Stimulated activated CD4-positive, alpha-beta T cell treated with anti-CD3 and anti-CD28 coated beads, TNF-alpha, amount 100 ng/mL, for 4 hours (primary cell): ENCODE data around the gene CLEC18A.
"Not testable (repeated sequence)": the region's sequence is repeated elsewhere in the genome, so short reads cannot be mapped to it uniquely, and the experiment has no call there.

ENCODE experiments used
- DNase-seq, 3 experiments: peaks; one replicate each; pipeline ENCODE4 v3.0.0-alpha.2; 2020; ENCODE audit warnings: low read depth in 3 of 3

The CLEC18A gene

DNA sequence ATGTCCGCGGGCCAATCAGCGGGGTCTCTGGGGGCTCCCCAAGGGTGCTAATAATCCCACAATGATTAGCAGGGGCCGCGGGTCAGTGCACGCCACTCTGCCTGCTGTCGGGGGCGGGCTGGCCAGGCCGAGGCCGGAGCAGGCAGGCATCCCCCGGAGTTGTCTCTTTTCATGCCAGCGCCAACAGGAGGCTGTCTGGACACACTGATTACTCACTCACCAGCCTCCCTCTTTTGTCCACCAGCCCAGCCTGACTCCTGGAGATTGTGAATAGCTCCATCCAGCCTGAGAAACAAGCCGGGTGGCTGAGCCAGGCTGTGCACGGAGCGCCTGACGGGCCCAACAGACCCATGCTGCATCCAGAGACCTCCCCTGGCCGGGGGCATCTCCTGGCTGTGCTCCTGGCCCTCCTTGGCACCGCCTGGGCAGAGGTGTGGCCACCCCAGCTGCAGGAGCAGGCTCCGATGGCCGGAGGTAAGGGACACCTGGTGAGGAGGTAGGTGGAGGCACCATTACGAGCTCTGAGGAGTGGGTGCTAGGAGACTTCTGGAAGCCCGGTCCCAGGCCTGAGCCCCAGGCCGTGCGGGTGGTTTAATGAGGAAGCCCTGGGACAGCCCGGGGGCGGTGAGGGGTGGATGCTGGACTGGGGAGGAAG is at the start of gene CLEC18A:
Gene CLEC18A, plus strand, starts transcription at position 318 of the 655 bp plus-strand sequence. Its CDS starts 33 bp downstream, at position 351.
- DNase-seq = not testable (repeated sequence)

DNA sequence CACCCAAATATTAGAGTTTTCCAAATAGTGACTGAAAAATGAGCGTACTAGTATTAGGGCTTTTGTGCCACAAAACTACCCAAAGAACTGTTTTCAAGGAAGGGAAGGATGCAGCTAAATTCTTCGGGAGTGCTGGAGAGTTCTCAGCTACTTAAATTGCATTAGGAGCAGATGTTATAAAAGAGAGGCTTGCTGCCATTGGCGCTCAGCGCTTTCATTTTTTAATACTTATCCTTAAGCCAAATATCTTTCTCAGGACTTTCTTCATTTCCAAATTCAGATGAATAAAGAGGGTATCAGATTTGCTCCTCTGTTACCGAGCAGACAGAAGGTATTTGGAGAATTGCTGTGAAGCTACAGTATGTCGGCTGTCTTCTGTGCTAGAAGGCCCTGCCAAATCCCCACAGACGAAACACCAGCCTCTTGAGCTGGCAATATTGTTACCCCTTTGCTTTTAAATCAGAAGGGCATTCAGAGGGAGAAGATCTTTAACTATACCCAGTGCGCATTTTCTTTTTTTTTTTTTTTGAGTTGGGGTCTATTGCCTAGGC is 47.2 kb upstream of the CLEC18A start:
- no peak for DNase-seq

DNA sequence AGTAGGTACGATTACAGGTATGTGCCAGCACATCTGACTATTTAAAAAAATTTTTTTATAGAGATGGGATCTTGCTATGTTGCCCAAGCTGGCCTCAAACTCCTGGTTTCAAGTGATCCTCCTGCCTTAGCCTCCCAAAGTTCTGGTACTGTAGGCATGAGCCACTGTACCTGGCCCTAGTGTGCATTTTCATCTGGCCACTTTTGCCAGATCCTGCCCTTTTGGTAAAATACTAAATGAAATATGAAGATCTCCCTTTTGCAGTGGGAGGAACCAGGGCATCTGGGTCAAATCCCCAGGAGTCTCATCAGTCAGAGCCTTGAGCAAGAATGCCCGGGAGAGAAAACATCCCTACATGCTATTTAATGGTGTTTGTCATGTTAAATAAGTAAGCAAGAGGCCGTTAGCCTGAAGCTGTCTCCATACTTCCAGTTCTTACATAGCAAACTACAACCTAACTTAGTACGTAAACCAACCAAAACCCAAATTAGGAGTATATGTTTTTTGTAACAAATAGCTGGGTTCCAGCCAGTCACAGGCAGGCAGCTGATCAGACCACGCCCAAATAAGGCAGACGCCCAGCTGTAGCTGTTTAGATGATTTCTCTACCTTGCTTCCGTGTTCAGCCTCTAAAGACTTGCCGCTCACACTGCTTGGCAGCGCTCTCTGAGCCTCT is 46.5 kb upstream of the CLEC18A start:
- no peak for DNase-seq

DNA sequence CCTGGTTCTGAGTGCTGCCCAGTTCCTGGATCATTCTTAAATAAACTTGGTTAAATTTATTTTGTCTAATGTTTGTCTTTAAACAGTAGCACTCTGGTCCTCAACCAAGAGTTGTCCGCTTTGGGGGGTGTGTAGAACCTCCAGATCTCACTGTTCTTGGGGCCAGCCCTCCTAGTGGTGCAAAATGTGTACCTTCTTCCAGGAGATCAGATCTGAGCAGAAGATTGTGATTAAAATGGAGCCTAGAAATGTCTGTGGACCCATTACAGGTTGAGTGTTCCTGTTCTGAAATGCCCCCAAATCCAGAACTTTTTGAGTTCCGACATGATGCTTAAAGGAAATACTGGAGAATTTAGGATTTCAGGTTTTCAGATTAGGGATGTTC is 46.0 kb upstream of the CLEC18A start:
- DNase-seq = no peak

DNA sequence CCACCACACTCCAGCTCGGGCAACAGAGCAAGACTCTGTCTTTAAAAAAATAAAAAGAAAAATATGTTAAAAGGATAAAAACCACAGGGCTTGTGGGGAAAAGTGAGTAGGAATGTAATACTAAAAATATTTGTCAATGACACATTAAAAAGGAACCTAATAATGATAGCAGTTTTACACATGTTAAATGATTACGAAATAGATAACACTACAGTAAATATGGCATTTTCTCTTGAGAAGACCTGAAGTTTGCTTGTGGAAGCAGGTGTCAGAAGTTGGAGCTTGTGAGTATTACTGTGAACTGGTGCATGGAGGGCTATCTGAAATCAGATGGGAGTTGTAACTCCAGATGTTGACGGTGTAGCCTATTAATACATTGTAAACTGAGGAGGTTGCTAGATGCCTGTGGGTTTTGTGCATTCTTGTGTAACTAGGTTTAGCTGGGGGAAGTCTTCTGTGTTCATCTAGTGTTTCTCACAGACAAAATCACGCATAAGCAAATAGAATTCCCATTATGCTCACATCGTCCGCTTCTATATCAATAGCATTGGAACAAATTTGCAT is 44.2 kb upstream of the CLEC18A start:
- DNase-seq = no peak

DNA sequence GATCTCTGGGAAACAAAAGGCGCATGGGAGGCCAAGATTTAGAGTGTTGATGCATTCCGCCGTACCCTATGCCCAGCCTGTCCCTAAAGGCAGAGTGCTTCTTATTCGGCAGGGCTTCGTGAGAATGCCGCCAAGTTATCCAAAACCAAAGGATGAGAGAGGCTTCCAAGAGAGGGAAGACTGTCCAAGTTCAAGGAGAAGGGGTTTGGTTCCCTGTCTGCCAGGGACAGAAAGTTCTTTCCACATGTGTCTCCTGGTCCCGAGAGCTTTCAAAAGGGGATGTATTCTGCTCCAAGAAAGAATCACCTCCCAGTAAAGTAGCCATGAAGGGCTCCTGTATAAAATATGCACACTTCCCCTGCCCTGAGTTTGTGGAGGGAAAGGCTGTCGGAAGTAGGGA is 42.1 kb upstream of the CLEC18A start:
- no peak for DNase-seq

DNA sequence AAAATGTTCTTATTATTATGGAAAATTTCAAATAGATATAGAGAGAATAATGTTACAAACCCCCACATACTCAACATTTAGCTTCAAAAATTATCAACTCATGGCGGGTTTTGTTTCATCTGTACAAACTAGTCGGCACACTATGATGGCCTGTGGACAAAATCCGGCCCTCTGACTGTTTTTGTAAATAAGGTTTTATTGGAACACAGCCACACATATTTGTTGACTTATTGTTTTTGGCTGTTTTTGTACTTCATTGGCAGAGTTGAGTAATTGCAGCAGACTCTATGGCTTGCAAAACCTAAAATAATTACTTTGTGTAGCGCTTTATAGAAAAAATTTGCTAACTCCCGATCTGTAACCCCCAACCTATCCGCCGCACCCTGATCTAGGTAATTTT is 41.4 kb upstream of the CLEC18A start:
- DNase-seq = no peak

DNA sequence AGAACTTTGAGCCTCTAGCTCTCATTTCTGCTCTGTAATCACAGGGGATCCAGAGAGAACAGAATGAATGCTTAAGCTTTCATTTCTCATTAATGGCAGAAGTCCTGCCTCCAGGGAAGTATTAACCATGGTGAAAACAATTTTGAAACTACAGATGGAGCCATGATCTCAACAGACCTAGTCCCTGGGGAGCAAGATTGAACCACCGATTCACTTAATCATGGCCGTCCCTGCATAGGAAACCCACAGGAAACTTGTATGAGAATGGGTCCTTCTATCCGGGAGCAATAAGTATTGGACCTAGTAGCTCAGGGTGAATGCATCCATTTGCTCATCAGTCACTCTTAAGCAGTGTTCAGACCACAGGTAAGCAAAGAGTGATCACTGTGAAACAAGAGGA is 40.2 kb upstream of the CLEC18A start:
- DNase-seq = no peak

DNA sequence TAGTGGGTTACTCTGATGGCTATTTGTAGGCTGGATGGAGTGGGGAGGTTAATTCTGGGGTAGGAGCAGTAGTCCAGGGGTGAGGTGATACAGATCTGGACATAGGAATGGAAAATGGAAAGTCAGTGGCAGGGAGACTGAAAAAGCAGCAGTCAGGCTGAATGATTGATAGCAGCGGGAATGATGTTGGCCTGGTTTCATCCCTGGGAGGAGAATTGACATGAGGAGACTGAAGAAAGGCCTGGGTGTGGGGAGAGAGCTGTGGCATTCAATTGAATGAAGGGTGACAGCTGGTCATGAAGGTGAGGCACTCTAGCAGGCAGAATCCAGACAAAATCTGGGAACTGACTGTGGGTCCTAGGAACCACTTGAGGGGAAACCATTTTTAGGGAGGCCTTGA is 34.7 kb upstream of the CLEC18A start:
- no peak for DNase-seq

DNA sequence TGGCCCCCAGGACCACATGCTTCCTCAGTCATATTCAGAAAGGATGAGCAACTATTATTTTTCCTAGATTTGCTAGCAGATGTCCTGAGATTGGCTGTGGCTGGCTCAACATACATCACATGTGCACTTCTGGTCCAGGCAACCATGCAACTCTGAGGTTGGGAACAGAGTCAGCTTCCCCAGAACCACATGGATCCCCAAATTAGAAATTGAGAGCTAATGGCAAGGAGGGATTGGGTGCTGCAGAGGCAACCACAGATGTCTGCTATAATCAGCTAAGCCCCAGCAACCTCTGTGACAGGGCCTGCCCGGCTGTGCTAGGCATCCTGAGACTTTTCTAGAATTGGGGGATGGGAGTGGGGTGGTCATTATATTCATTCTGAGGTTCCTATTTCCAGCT is 33.8 kb upstream of the CLEC18A start:
- no peak for DNase-seq

DNA sequence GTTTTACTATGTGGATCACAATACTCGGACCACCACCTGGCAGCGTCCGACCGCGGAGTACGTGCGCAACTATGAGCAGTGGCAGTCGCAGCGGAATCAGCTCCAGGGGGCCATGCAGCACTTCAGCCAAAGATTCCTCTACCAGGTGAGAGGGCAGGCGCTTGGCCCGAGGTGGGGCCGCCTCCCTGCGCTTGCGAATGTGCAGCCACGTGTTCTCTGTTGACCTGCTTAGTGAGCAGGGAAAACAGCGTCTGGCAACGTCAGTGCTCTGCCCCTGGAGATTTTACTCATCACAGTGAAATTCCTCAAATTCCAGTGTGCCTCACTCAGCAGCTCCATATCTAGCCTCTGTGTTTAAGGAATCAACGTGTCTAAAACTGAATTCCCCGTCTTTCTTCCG is 33.4 kb upstream of the CLEC18A start:
- no peak for DNase-seq

DNA sequence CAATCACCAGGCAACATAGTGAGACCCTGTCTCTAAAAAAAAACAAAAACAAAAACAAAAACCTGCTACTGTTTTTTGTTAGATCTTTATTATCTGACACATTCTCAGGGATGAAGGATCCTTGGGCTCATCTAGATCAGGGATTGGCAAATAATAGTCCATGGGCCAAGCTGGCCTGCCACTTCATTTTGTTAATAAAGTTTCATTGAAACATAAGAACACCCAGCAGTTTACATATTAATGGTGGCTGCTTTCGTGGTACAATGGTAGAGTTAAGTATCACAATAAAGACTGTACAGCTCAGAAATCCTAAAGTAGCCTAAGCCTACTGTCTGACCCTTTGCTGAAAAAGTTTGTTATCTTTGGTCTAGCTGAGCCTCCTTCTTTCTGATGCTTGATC is 32.9 kb upstream of the CLEC18A start:
- DNase-seq = no peak

DNA sequence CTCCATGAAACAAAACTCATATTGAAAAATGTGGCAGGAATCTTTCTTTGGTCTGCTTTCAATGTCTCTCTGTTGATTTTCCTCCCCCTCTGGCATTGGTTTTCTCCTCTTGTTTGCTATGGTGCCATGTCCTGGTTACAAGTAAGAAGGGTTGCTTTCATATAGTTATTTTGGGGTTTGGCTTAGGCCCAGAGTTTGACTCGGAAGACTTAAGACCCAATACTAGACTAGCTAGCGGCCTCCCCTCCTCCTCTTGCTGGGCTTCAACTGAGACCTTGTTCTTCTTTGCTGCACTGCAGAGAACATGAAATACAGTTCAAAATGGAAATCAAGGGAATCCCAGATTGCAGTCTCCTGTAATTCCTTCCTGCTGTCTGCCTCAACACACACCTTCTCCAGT is 30.0 kb upstream of the CLEC18A start:
- no peak for DNase-seq

DNA sequence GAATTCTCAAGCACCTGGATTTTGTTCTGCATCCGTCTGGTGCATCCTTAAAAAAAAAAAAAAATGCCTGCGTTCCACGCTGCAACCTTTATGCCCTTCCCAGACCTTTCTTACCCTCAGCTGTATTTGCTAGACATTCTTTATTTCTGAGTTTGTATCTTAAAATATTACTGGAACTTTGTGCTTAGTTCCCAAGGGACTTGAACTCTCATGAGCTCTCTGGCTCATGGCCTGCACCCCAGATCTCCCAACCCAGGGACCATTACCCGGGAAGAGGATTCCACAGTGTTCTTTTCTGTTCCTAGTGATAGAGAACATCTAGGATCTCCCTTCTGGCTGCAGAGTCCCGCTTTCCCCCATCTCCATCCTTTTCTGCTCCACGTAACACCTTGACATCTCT is 28.9 kb upstream of the CLEC18A start:
- DNase-seq = no peak

DNA sequence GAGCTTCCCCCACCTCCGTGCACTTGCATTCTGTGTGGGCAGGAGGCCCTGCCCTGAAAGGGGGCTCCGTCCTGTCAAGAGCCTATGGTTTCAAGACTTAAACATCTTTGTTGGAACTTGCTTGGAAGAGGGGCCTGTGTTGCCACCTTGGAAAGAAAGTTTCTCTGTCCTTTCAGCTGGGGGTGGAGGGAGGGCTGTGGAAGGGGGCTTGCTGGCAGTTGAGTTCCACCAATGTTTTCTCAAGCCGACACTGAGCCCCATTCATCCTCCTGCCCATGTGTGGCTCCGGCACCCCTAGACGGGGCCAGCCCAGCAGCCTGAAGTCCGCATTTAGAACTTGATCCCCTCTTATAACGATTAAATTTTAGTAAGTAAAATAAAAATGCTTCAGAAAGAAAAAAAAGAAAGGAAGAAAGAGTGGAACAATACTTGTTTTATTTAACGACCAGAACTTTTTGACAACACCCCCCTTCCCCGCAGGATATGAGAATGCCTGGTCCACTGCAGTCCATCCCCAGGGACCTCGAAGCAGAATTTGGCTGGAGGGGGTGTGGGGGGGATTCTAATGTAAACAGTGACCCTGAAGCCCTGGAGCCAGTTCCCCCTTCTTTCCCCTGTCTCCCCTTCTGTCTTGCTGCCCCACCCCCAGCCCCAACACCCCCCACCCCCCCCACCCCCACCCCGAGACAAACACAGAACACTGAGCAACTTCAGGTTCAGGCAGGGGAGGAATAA is 26.9 kb upstream of the CLEC18A start:
- DNase-seq = no peak

DNA sequence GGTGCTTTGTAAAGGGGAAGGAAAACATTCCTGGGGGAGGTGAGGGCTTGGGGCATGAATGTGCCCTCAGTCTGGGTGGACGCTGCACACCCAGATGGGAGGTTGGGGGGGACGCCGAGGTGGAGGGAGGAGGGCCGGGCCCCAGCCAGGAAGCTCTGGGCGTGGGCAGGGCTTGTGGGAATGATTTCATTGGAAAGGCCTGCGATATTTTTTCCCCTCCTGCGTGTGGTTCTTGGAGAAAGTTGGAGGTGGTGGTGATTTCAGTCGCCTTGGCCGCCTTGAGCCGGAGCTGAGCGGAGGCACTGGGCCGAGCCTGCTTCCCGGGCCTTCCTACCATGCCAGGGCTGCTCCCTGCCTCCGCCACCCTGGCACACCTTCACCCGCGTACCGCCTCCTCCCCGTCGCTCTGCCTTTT is 26.4 kb upstream of the CLEC18A start:
- no peak for DNase-seq

DNA sequence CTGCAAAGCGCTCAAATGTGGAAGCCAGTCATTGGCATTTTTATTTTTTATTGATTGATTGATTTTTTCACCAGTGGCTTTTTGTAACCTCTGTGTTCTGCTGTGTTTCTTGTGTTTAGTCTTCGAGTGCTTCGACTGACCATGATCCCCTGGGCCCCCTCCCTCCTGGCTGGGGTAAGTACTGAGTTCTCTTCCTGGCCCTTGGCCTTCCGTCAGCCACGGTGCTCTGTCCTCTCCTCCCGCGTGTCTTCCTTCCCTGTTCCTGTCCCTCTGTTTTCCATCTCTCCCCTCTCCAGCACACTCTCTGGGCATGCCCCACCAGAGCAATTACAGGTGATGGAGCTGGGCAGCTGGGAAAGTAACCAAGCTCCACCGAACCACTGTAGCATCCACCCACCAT is 25.8 kb upstream of the CLEC18A start:
- no peak for DNase-seq

DNA sequence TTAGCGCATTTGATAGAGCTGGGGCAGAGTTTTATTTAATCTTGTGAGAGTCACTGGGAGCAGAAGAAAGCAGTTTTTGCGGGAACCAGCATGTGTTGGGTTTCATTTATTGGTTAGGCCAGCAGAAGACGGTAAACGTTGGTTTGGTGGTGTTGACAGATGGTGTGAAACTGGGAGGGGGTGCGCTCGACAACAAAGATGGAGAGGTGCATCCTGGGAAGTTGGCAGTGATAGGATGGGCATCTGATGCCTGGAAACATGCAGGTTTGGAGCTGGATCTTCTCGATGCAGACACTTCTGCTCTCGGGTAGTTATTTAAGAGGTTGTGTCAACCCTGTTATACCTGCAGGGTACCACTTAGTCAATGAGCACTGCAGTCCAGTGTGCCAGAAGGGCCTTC is 24.9 kb upstream of the CLEC18A start:
- no peak for DNase-seq

DNA sequence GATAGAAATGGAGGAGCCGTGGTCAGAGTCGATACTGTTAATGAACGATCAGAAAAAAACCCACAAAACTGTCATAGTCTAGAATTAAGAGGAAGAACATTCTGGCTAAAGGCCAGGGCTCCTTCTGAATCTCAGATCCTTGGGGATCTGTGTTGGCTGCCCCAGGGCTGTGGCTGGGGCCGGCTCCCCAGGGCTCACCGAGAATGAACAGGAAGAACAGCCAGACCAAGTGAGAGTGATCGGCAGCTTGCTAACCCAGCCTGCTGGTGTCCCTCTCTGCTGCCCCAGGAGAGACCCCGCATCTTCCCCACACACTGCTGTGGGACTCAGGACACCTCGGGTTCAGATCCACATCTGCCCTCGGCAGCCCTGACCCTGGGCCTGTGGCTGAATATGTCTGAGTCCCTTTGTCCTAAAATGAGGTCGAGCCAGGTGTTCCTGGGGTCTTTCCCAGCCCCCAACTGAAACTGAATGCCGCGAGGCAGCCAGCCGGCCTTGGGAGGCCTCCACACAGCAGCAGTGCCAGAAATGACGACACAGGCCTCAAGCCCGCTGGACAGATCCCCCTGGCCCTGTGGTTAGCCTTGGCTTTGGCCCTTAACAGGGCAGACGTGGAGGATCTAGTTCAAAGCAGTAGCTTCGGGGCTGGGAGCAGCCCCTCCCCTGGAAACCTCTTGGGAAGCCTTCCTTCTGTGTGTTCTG is 23.9 kb upstream of the CLEC18A start:
- DNase-seq = no peak

DNA sequence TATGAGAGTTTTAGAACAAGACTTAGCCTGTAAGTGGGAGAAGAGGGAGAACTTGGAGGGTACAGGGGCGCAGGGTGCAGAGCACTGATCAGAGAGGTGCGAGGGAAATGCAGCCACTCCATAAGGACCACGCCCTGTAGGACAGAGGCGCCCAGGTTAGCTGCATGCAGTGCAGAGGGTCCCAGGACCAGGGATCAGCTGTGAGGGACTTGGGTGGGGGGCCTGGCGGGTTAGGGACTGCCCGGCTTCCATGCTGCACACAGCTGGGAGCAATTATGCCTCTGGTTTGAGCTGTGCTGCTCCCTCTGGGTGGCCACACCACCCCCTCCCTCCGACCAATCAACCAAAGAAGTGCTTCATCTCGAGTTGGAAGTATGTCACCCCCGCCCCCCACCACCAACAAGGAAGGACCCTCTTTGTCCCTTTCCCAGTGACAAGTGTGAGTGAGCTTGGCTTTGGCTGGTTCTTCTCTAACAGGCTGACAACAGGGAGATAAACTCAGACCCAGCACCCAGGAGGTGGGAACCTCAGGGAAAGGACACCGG is 22.2 kb upstream of the CLEC18A start:
- DNase-seq = no peak

DNA sequence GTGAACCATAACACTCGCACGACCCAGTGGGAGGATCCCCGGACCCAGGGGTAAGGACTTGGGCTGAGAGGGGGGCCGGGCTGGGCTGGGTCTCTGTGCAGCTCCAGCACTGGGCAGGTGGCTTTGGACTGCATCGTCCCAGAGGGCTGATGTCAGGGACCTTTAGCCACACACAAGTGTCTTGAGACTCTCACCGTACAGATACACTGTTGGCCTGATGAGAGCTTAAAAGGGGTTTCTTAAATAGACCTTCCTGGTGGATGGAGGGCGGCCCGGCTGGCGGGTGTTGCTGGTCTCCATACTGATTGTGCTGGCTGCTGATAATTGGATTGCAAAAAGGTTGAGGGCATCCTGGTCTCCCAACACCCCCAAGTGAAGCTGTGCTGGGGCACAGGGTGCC is 21.7 kb upstream of the CLEC18A start:
- DNase-seq = no peak
